Pancreas (tissue), 10 donors: ENCODE measurements around the gene DLAT. TPM values are rescaled to one million over a fixed set of nuclear protein-coding genes. Genes with fewer than 3 reads are reported as not detected.
A peak's percentile ranks its signal among the peaks of the same experiment; 100 is the strongest.
"Not testable (repeated sequence)": the region's sequence is repeated elsewhere in the genome, so short reads cannot be mapped to it uniquely, and the experiment has no call there.

Experiments used
- ATAC-seq, 4 donors: fragments of 200-7000 bp; cut with Tn5 transposase; one replicate each; pipeline versions ENCODE4 v1.8.0 to v1.9.1; 2020; ENCODE audit warnings: mild to moderate bottlenecking in 4 of 4, moderate library complexity in 4 of 4
- DNase-seq, 6 donors: peaks; one replicate each; pipeline ENCODE4 v3.0.0-alpha.2; 2020
- FAIRE-seq: peaks from 2 replicates; lab custom pipeline; 2012; peaks lifted over from hg19 to GRCh38; lab: Jason Lieb, UNC
- H3K27ac ChIP-seq, 4 donors: fragments of 200-600 bp; sonication (generic); 1 replicate in 3 of 4; 2 replicates in 1 of 4; pipeline versions ENCODE4 v1.5.0 to v1.8.0; 2020
- H3K27me3 ChIP-seq, 4 donors: fragments of 200-600 bp; one replicate each; pipeline ENCODE4 v1.8.0; 2021
- H3K36me3 ChIP-seq, 3 donors: fragments of 200-600 bp; sonication (generic) in 1 of 3; one replicate each; pipeline versions ENCODE4 v1.5.0 to v1.8.0; 2020 to 2021
- H3K4me1 ChIP-seq, 3 donors: fragments of 200-600 bp; one replicate each; pipeline ENCODE4 v1.8.0; 2021
- H3K4me3 ChIP-seq, 4 donors: fragments of 200-600 bp; sonication (generic) in 2 of 4; one replicate each; pipeline versions ENCODE4 v1.5.0 to v1.8.0; 2020 to 2021
- H3K9me3 ChIP-seq, 4 donors: fragments of 200-600 bp; one replicate each; pipeline ENCODE4 v1.8.0; 2021
- WGBS, 2 donors: extraction: QIAGEN DNeasy Blood & Tissue Kit; methylation state at CpG; one replicate each; pipeline ENCODE4 v1.1.7; 2013; 5-methylcytosine and 5-hydroxymethylcytosine counted together
- intact Hi-C, 3 donors: fragments of 100-400 bp; cut with DNase I; formaldehyde crosslinking; loops; one replicate each; pipeline versions ENCODE4 v1.11.1 to v1.14.2; 2022
- polyA plus RNA-seq, 2 donors: library from polyadenylated mRNA; stranded (reverse); fragments of 200-250 nt; gene quantifications; one replicate each; pipeline ENCODE4 v1.2.3, GENCODE V29; 2013
- total RNA-seq, 6 donors: library from RNA; stranded (reverse); fragmentation: NEBNext Ultra II Directional in 4 of 6; extraction: Animal tissue kit (Norgen Biotek cat#: 25700) in 4 of 6; gene quantifications; one replicate each; pipeline versions ENCODE4 v1.2.1 to v1.2.4, GENCODE V29; 2021 to 2023
- TF ChIP-seq, protein P1 (sequence below), 4 donors: fragments of 200-600 bp; sonication (generic) in 3 of 4; IDR thresholded peaks; one replicate each; pipeline versions ENCODE4 v1.5.0 to v1.8.0; 2021; ENCODE audit warnings: antibody characterized with exemption in 4 of 4
- donor health status: healthy with polysubstance abuse.
- donor health status: DM: no; HTN: no; CAD: no; lungs with moderate emphysema.
- donor health status: DM: no; HTN: no; CAD: no.
- donor health status: control.
- donor health status: control.
- donor health status: Bipolar disorder and iron deficiency.
- donor health status: DM: yes; HTN: yes; CAD: no.
- donor health status: DM: no; HTN: no; CAD: no.
- donor health status: DM: no; HTN: no; CAD: no.
- donor health status: DM: yes; HTN: yes; CAD: no.

Gene DLAT
- total and polyA plus RNA-seq, 8 donors, result 4.2 to 13.9 (median 7.9) TPM

DNA sequence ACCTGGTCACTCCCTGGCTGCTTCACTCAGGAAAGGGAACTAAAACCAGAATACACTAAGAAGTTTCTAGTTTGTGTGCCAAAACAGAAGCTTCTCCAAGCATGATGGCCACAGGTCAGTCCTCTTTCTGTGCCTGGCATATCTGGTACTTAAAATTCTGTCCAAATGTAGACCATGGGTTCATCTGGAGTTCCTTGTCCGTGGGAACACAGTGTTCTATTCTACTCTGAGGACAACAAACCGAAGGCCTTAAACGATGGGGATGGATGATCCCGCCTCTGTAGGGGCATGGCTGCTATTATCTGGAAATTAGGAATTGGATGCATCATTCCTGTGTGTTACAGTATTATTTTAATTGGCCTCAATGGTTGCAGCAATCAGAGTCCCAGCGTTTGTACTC, 6.1 kb upstream of the DLAT start:
- Histone ChIP-seq H3K36me3 (peaks cover 0 to 21% (median 0%) of the 10 kb centered on the region in 3 donors), H3K4me3 (no peak overlapping the region), H3K27me3 (no peaks in the 10 kb centered on the region), H3K4me1 (peaks cover 16 to 26% (median 20%) of the 10 kb centered on the region in 3 donors), H3K27ac (no peak overlapping the region), H3K9me3 (no peaks in the 10 kb centered on the region)
- no peak for DNase-seq
- no peak for ATAC-seq
- 91 to 94% methylated on average over 5 of the region's 5 CpGs for WGBS, 2 donors
- TF ChIP-seq, protein P1, sequence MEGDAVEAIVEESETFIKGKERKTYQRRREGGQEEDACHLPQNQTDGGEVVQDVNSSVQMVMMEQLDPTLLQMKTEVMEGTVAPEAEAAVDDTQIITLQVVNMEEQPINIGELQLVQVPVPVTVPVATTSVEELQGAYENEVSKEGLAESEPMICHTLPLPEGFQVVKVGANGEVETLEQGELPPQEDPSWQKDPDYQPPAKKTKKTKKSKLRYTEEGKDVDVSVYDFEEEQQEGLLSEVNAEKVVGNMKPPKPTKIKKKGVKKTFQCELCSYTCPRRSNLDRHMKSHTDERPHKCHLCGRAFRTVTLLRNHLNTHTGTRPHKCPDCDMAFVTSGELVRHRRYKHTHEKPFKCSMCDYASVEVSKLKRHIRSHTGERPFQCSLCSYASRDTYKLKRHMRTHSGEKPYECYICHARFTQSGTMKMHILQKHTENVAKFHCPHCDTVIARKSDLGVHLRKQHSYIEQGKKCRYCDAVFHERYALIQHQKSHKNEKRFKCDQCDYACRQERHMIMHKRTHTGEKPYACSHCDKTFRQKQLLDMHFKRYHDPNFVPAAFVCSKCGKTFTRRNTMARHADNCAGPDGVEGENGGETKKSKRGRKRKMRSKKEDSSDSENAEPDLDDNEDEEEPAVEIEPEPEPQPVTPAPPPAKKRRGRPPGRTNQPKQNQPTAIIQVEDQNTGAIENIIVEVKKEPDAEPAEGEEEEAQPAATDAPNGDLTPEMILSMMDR (IDR thresholded peaks at IDR 0.05), result no peak
- FAIRE-seq, result no peak
- intact Hi-C loops, result no loop called here

DNA sequence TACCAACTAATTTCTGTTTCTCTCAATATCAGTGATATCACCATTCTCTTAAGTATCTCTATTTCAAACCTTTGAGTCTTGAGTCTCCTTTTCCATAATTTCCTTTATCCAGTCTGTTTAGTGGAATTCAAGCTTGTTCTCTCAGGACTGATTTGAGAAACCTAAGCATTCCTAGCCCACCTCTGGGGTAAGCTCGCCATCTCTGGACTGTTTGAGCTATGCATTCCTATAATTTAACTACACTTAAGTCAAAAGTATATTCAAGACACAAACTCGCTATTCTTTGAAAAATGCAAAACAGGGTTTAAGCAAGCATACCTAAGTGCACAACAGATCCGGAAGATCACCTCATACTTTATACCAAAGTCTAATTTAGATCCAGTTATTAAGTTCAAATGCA, 2.1 kb upstream of the DLAT start:
- Histone ChIP-seq H3K9me3 (no peaks in the 10 kb centered on the region), H3K27me3 (no peaks in the 10 kb centered on the region), H3K36me3 (peaks cover 0 to 18% (median 0%) of the 10 kb centered on the region in 3 donors), H3K4me3 (no peak overlapping the region), H3K4me1 (peaks cover 2 to 9% (median 5%) of the 10 kb centered on the region in 3 donors), H3K27ac (no peak overlapping the region)
- TF ChIP-seq, protein P1 (IDR thresholded peaks at IDR 0.05), result no peak
- FAIRE-seq (no peak), DNase-seq (no peak), ATAC-seq (no peak)
- WGBS, 2 donors, result 92 to 95% methylated on average over 3 of the region's 3 CpGs
- intact Hi-C loops, result no loop called here

DNA sequence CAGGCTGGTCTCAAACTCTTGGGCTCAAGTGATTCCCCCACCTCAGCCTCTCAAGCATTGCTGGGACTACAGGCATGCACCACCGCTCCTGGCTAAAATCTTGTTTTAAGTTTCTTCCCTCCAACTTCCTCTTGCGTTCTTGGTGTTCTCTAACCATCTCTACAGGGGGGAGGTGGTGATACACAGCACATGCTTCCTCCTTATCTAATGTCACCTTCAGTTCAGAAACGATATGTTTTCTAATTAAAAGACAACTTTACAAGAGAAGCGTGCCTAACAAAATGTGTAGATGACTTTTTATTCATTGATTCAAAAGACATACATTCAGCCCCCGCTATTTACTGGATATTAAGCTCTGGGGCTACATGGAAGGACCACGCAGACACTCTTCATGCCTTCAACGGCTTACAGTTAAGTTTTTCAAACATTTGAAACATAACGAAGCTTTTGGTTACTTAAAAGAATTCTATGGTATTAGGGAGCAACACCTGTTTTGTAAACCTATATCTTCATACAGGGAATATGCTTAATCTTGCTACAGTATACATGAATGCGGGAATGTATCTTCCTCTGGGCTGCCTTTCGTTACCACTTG, 933 bp upstream of the DLAT start:
- WGBS, 2 donors, result 21% methylated on average over 10 of the region's 10 CpGs
- intact Hi-C loops, result no loop called here
- Histone ChIP-seq H3K27ac (peak overlapping the region; percentile 72 to 93 (median 84)), H3K4me3 (peak overlapping the region; percentile 80 to 97 (median 88)), H3K27me3 (no peaks in the 10 kb centered on the region), H3K36me3 (peaks cover 0 to 12% (median 0%) of the 10 kb centered on the region in 3 donors), H3K4me1 (peaks cover 0 to 5% (median 0%) of the 10 kb centered on the region in 3 donors), H3K9me3 (no peaks in the 10 kb centered on the region)
- DNase-seq (no peak), ATAC-seq (peak in 1 of 4 donors; percentile 6), FAIRE-seq (no peak)
- TF ChIP-seq, protein P1 (IDR thresholded peaks at IDR 0.05), result no peak

DNA sequence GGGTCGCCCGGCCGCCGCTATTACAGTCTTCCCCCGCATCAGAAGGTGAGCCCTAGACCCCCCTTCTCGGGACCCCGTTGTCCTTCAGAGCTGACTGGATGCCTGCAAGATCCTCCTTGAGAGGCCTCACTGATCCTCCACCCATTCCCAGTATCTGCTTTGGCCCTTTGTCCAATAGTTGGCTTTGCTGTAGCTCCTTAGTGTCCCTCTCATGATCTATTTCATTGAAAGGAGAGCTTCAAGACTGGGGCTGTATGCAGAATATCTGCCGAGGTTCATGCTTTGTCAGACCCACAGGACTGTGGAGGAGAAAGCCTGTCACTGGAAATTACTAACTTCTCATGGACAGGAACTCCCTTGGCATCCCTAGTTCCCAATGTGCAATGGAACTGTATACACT, 499 bp downstream of the DLAT start:
- H3K4me3 ChIP-seq, result peak overlapping the region; percentile 80 to 97 (median 88)
- DNase-seq (no peak), FAIRE-seq (no peak), ATAC-seq (peak; percentile 3 to 21 (median 10))
- WGBS, 2 donors, result 0% methylated on average over 8 of the region's 8 CpGs
- H3K27me3 ChIP-seq, result no peaks in the 10 kb centered on the region
- peak overlapping the region; percentile 72 to 93 (median 84) for H3K27ac ChIP-seq
- intact Hi-C loops, result no loop called here
- peaks cover 0 to 5% (median 0%) of the 10 kb centered on the region in 3 donors for H3K4me1 ChIP-seq
- peaks cover 0 to 14% (median 3%) of the 10 kb centered on the region in 3 donors for H3K36me3 ChIP-seq
- H3K9me3 ChIP-seq, result no peaks in the 10 kb centered on the region
- TF ChIP-seq, protein P1 (IDR thresholded peaks at IDR 0.05), result no peak

DNA sequence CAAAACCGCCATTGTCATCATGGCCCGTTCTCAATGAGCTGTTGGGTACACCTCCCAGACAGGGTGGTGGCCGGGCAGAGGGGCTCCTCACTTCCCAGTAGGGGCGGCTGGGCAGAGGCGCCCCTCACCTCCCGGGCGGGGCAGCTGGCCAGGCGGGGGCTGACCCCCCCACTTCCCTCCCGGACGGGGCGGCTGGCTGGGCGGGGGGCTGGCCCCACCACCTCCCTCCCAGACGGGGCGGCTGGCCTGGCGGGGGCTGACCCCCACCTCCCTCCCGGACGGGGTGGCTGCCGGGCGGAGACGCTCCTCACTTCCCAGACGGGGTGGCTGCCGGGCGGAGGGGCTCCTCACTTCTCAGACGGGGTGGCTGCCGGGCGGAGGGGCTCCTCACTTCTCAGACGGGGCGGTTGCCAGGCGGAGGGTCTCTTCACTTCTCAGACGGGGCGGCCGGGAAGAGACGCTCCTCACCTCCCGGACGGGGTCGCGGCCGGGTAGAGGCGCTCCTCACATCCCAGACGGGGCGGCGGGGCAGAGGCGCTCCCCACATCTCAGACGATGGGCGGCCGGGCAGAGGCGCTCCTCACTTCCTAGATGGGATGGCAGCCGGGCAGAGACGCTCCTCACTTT, 1.7 kb downstream of the DLAT start:
- DNase-seq, intact Hi-C loops: not testable (repeated sequence)

More for the DNA sequence above, 1.7 kb downstream of the DLAT start:
- not testable (repeated sequence) for FAIRE-seq, H3K4me3 ChIP-seq, H3K4me1 ChIP-seq, ATAC-seq, H3K27me3 ChIP-seq, H3K9me3 ChIP-seq, H3K27ac ChIP-seq
- 93 to 96% methylated on average over 21 to 40 of the region's 49 CpGs for WGBS, 2 donors
- H3K36me3 ChIP-seq, result peaks cover 0 to 14% (median 3%) of the 10 kb centered on the region in 3 donors
